Adipocyte (in vitro differentiated cells): ENCODE results near the gene KREMEN1.
A peak's percentile ranks its signal among the peaks of the same experiment; 100 is the strongest.
"Not testable (repeated sequence)": the region's sequence is repeated elsewhere in the genome, so short reads cannot be mapped to it uniquely, and the experiment has no call there.

Source experiments
- DNase-seq: peaks from one replicate; pipeline ENCODE4 v3.0.0-alpha.2; 2015; ENCODE audit warnings: low read depth
- H3K27me3 ChIP-seq: replicated peaks from 2 replicates; pipeline ENCODE4 v1.7.0; 2013; ENCODE audit warnings: mild to moderate bottlenecking, low read length, moderate library complexity; ENCODE audit not compliant: control insufficient read depth, insufficient read depth
- H3K36me3 ChIP-seq: 2 replicates; pipeline ENCODE4 v1.7.0; 2013; ENCODE audit warnings: low read length, mild to moderate bottlenecking, moderate library complexity; ENCODE audit not compliant: control insufficient read depth, insufficient read depth, severe bottlenecking
- H3K4me1 ChIP-seq: 2 replicates; pipeline ENCODE4 v1.7.0; 2013; ENCODE audit warnings: mild to moderate bottlenecking, low read length, moderate library complexity; ENCODE audit not compliant: control insufficient read depth, insufficient read depth
- H3K4me3 ChIP-seq: 2 replicates; pipeline ENCODE4 v1.7.0; 2013; ENCODE audit warnings: mild to moderate bottlenecking, low read length, moderate library complexity
- H3K9ac ChIP-seq: 2 replicates; pipeline ENCODE4 v1.7.0; 2013; ENCODE audit warnings: mild to moderate bottlenecking, low read length, moderate library complexity
- H3K9me3 ChIP-seq: 2 replicates; pipeline ENCODE4 v1.7.0; 2013; ENCODE audit warnings: mild to moderate bottlenecking, low read length, moderate library complexity; ENCODE audit not compliant: control insufficient read depth

The KREMEN1 gene

DNA sequence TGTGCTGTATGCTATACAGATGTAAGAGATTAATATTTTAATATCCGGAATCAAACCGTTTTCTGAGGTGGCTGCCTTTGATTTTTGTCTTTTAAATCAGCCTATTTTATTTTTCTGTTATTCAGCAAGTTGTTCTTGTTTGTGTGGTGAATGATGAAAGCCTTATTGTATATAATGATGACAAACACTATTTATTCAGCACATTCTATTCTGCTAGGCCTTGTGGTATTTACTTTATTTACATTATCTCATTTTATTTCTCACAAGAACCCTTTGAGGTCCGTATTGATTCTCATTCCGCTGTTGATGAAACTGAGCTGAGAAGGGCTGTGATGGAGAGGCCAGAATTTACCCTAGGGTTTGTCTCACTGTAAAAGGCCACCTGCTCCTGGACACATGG, 40.5 kb downstream of the KREMEN1 start:
- H3K4me3 ChIP-seq, result no peak overlapping the region
- H3K9me3 ChIP-seq, result no peaks in the 10 kb centered on the region
- peaks cover 34% of the 10 kb centered on the region for H3K4me1 ChIP-seq
- no peaks in the 10 kb centered on the region for H3K36me3 ChIP-seq
- H3K9ac ChIP-seq, result no peak overlapping the region
- no peaks in the 10 kb centered on the region for H3K27me3 ChIP-seq
- DNase-seq, result no peak

DNA sequence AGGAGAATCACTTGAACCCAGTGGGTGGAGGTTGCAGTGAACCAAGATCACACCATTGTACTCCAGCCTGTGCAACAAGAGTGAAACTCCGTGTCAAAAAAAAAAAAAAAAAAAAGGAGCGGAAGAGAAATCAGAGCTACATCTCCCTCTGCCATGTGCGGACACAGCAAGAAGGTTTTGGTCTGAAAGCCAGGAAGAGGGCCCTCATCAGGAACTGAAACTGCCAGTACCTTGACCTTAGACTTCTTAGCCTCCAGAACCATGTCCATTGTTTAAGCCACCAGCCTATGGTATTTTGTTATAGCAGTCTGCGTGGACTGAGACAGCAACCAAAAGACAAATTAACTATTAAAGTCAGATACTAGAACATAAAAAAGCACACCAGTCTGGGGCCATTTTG, 41.6 kb downstream of the KREMEN1 start:
- no peaks in the 10 kb centered on the region for H3K36me3 ChIP-seq
- DNase-seq, result no peak
- H3K9me3 ChIP-seq, result no peaks in the 10 kb centered on the region
- no peak overlapping the region for H3K4me3 ChIP-seq
- peaks cover 31% of the 10 kb centered on the region for H3K4me1 ChIP-seq
- H3K27me3 ChIP-seq, result no peaks in the 10 kb centered on the region
- H3K9ac ChIP-seq, result no peak overlapping the region

DNA sequence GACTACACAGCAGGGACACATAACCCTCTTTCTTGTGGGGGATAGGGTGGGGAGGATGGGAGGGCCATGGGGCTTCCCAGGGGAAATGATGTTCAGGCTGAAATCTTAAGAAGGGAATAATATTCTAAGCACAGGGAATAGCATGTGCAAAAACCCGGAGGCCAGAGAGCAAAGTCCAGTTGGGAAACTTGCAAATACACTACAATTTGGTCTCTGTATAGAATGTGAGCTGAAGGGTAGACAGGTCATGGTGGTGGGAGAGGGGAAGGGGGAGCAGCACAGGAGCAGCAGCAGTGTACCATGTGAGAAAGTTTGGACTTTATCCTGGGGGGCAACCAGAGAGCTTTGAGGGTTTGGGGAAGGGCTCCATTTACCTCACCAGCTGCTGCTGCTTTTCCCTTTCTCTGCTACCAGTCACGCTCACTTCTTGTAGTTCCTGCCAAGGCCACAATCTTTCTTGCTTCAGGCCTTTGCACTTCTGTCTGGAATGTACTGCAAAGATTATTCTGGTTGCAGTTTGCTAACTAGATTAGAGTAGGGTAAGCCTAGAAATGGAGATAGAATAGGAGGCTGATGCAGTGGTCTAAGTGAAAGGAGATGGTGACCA, 43.0 kb downstream of the KREMEN1 start:
- Histone ChIP-seq H3K4me1 (peaks cover 23% of the 10 kb centered on the region), H3K4me3 (no peak overlapping the region), H3K36me3 (no peaks in the 10 kb centered on the region), H3K9me3 (no peaks in the 10 kb centered on the region), H3K9ac (no peak overlapping the region), H3K27me3 (no peaks in the 10 kb centered on the region)
- peak; percentile 45 for DNase-seq

DNA sequence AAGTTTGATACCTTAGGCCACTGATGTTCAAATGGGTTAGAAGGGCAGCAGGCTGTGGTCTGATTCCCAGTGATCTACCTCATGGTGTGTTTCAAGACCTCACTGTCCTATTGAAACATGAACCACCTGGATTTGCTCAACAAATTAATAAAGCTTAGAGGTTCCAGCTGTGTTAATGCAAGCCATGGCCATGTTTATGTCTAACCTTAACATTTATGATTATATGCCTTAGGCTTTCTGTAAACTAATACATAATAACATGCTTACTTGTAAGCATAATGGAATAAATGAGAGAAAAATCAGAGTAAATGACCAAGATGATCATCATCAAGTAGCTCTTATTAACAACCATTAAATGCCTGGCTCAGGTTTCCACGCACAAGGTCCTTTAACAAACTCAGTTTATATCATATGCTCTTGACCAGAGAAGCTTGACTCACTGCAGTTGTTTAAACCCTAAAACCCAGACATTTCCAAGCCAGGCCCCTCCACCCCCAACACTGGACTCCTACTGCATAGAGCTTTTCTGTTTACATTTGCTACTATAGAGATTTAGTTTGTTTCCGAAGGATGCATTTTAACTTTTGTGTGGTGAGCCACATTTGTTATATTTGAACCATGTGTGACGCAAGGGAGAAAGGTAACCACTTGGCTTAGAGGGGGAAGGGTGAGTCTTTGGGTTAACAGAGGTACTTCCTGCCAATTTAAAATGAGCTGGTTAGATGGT, 43.7 kb downstream of the KREMEN1 start:
- Histone ChIP-seq H3K36me3 (no peaks in the 10 kb centered on the region), H3K27me3 (no peaks in the 10 kb centered on the region), H3K9ac (no peak overlapping the region), H3K4me3 (no peak overlapping the region), H3K9me3 (no peaks in the 10 kb centered on the region), H3K4me1 (peaks cover 29% of the 10 kb centered on the region)
- DNase-seq, result no peak

DNA sequence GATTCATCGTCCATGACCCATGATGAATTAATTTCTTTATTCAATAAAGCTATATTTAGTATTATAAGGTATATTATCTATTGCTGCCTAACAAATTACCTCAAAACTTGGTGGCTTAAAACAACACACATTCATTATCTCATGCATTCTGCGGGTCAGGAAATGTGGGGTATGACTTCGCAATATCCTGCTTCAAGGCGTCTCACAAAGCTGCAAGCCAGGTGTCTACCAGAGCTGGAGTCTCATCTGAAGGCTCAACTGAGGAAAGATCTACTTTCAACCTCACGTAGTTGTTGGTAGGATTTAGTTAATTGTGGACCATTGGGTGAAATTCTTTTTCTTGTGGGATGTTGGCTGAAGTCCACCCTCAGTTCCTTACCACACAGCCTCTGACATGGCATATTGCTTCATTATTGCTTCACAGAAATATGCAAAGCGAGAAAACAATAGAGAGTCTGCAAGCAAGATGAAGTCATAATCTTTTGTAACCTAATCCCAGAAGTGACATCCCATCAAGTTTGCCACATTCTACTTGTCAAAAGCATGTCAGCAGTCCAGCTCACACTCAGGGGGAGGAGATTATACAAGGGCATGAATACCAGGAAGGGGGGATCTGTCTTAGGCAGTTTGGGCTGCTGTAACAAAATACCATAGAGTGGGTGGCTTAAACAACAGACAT, 45.1 kb downstream of the KREMEN1 start:
- H3K27me3 ChIP-seq, result no peaks in the 10 kb centered on the region
- H3K9me3 ChIP-seq, result no peaks in the 10 kb centered on the region
- DNase-seq, result no peak
- no peak overlapping the region for H3K4me3 ChIP-seq
- peaks cover 22% of the 10 kb centered on the region for H3K4me1 ChIP-seq
- H3K36me3 ChIP-seq, result no peaks in the 10 kb centered on the region
- no peak overlapping the region for H3K9ac ChIP-seq

DNA sequence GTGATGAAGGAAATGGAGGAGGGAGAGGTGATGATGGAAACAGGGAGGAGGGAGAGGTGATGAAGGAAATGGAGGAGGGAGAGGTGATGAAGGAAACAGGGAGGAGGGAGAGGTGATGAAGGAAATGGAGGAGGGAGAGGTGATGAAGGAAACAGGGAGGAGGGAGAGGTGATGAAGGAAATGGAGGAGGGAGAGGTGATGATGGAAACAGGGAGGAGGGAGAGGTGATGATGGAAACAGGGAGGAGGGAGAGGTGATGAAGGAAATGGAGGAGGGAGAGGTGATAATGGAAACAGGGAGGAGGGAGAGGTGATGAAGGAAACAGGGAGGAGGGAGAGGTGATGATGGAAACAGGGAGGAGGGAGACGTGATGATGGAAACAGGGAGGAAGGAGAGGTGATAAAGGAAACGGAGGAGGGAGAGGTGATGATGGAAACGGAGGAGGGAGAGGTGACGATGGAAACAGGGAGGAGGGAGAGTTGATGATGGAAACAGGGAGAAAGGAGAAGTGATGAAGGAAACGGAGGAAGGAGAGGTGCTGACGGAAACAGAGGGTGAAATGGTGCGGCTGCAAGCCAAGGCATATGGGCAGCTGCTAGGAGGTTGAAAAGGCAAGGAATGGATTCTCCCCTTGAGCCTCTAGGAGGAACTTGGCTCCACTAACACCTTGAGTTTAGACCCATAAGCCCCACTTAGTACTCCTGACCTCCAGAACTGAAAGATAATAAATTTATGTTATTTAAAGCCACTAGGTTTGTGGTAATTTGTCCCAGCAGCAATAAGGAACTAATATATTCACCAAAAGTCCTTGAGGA, 47.5 kb downstream of the KREMEN1 start:
- not testable (repeated sequence) for H3K4me3 ChIP-seq, H3K27me3 ChIP-seq, DNase-seq, H3K9me3 ChIP-seq, H3K36me3 ChIP-seq, H3K9ac ChIP-seq
- H3K4me1 ChIP-seq, result peaks cover 17% of the 10 kb centered on the region

DNA sequence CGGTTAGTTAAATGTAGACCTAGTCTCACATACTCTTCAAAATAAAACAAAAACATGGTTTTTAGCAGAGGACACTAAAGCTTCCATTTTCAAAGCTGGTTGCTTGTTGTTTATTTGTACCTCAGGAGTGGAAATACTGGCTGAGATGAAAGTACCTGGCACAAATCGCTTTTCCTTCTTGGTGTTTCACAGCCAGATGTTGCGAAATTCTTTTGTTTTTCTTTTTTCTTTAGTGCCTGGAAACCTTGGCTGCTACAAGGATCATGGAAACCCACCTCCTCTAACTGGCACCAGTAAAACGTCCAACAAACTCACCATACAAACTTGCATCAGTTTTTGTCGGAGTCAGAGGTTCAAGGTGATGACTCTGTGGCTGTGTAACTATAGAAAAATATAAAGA, 48.3 kb downstream of the KREMEN1 start:
- H3K4me3 ChIP-seq, result no peak overlapping the region
- peaks cover 17% of the 10 kb centered on the region for H3K4me1 ChIP-seq
- no peak overlapping the region for H3K9ac ChIP-seq
- H3K36me3 ChIP-seq, result peaks cover 4% of the 10 kb centered on the region
- DNase-seq, result peak; percentile 35
- H3K9me3 ChIP-seq, result no peaks in the 10 kb centered on the region
- no peaks in the 10 kb centered on the region for H3K27me3 ChIP-seq

DNA sequence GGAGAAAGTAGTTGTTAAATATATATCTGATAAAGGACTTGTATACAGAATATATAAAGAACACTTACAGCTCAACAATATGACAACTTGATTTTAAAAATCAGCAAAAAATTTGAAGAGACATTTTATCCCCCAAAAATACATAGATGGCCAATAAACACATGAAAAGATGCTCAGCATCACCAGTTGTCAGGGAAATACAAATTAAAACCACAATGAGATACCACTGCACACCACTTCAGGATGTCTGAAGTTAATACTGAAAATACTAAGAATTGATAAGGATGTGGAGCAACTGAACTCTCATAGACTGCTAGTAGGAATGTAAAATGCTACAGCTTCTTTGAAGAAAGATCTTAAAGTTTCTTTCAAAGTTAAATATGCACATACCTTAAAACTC, 49.2 kb downstream of the KREMEN1 start:
- no peak overlapping the region for H3K9ac ChIP-seq
- H3K4me3 ChIP-seq, result no peak overlapping the region
- no peaks in the 10 kb centered on the region for H3K9me3 ChIP-seq
- peaks cover 12% of the 10 kb centered on the region for H3K36me3 ChIP-seq
- peaks cover 17% of the 10 kb centered on the region for H3K4me1 ChIP-seq
- no peak for DNase-seq
- H3K27me3 ChIP-seq, result no peaks in the 10 kb centered on the region

DNA sequence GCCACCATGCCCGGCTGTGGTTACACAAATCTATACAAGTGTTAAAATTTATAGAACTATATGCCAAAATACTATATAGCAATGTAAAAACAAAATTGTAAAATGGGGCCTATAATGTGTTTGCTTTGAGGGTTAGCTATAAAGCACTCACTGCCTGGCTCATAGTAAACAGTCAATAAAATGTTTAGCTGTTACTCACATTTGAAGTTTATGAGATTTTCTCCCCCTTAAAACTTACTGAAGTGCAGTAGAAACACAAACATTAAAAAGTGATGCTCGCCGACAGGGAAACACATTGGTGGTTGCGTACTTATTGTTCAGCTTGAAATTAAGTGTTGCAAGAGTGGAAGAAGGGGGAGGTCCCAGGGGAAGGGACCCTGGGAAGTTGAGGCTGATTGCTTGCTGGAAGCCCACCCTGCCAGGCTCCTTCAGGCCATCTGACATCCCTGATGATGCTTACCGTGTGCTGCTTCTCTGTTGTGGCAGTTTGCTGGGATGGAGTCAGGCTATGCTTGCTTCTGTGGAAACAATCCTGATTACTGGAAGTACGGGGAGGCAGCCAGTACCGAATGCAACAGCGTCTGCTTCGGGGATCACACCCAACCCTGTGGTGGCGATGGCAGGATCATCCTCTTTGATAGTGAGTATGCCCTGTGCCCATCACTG, 52.1 kb downstream of the KREMEN1 start:
- no peaks in the 10 kb centered on the region for H3K9me3 ChIP-seq
- no peaks in the 10 kb centered on the region for H3K27me3 ChIP-seq
- H3K4me3 ChIP-seq, result no peak overlapping the region
- no peak overlapping the region for H3K9ac ChIP-seq
- peaks cover 18% of the 10 kb centered on the region for H3K4me1 ChIP-seq
- no peak for DNase-seq
- H3K36me3 ChIP-seq, result peaks cover 12% of the 10 kb centered on the region

DNA sequence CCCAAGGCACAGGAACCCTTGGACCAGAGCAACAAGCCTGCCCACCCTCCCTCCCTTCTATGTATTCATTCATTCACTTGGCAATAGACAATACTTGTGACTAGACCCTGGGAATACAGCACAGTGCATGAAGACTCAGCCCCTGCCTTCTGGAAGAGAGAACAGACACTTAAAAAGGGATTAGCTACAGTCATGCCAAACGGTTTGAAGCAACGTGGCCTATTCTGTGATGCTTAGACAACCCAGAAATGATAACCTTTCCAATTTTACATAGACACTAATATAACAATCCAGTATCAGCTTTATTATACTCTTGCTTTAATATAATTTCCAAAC, 52.6 kb downstream of the KREMEN1 start:
- no peak overlapping the region for H3K4me3 ChIP-seq
- H3K36me3 ChIP-seq, result peaks cover 12% of the 10 kb centered on the region
- H3K4me1 ChIP-seq, result peaks cover 19% of the 10 kb centered on the region
- no peak for DNase-seq
- no peaks in the 10 kb centered on the region for H3K9me3 ChIP-seq
- no peak overlapping the region for H3K9ac ChIP-seq
- no peaks in the 10 kb centered on the region for H3K27me3 ChIP-seq

DNA sequence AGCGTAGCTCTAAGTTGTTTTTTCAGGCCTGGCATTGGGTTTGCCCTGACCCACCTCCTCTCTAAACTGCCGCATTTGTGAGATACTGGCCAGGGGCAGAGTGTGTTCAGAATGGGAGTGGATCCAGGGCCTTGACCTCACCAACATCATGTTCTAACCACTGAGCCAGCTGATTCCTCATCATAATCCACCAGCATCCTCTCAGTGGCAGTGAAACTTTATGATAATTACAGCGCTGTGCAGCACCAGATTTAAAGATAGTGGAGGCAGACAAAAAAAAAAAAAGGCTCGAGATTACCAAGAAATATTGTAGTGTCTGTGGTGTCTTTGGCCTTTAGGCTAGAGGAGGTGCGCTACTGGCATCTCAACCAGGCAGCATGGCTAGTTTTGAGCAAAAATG, 53.0 kb downstream of the KREMEN1 start:
- DNase-seq, result no peak
- Histone ChIP-seq H3K9me3 (no peaks in the 10 kb centered on the region), H3K4me3 (no peak overlapping the region), H3K4me1 (peaks cover 17% of the 10 kb centered on the region), H3K36me3 (peaks cover 12% of the 10 kb centered on the region), H3K27me3 (no peaks in the 10 kb centered on the region), H3K9ac (no peak overlapping the region)
